ENCODE data around the gene CCDC61.

The CCDC61 gene

DNA sequence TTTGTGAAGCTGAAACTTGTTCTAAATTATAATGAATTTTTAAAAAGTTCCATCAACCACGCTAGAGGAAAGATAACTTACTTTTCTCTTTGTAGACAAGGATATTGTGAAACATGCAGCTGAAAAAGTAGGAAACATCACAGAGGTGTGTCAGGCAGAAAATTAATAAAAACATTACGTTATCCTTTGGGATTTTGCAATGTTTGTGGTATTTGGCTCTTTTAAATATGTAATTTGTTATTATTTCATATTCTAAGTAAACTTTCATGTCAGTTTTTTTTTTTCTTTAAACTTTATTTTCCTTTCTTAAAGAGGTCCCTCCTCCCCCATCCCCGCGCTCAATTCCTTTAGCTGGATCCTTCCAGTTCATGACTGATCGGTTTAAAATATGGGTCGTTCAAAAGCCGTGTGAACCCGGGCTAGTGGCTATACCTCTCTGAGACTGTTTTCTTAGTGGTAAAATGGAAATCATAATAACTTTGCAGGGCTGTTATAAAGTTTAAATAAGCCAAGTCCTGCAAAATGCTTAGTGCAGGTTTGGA is 740 bp upstream of the CCDC61 start:
- Mint-ChIP-seq H3K27ac (no peak overlapping the region), H3K36me3 (no peaks in the 10 kb centered on the region), H3K27me3 (peaks cover 24% of the 10 kb centered on the region), H3K4me1 (peaks cover 14% of the 10 kb centered on the region), H3K4me3 (no peak overlapping the region), H3K9me3 (no peaks in the 10 kb centered on the region)
- CTCF ChIA-PET: interaction anchor here (1.0 to 1.8 kb wide), 3 partner anchors 15 to 225 kb away, joined by 3 to 7 read pairs (median 3); partner anchors contain the start of gene SIX5
- no peak for DNase-seq

GRCh38 chr19:45995715-45996385 is 583 bp downstream of the CCDC61 start:
- no peaks in the 10 kb centered on the region for H3K9me3 Mint-ChIP-seq
- CTCF ChIA-PET: interaction anchor here (0.6 to 1.8 kb wide), 4 partner anchors 11 to 227 kb away, joined by 3 to 7 read pairs (median 3); partner anchors contain the start of gene SIX5
- DNase-seq: no peak
- H3K4me1 Mint-ChIP-seq: peaks cover 27% of the 10 kb centered on the region
- no peak overlapping the region for H3K27ac Mint-ChIP-seq
- no peaks in the 10 kb centered on the region for H3K36me3 Mint-ChIP-seq
- no peak overlapping the region for H3K4me3 Mint-ChIP-seq
- H3K27me3 Mint-ChIP-seq: peaks cover 24% of the 10 kb centered on the region

DNA sequence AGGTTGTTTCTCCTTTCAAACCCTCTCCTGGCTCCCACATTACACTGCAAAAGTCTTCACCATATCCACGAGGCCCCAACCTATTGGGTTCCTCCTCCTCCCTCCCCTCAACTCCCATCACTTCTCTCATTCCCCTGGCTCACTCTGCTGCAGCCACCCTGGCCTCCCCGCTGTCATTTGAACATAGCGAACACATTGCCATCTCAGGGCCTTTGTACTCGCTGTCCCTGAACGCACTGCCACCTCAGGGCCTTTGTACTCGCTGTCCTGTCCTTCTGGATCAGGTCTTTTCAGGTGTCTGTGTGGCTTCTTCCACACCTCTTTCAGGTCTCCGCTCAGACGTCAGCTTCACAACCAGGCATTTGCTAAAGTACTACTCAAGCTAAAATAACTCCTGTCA is 1.7 kb downstream of the CCDC61 start:
- H3K9me3 Mint-ChIP-seq: no peaks in the 10 kb centered on the region
- peaks cover 17% of the 10 kb centered on the region for H3K27me3 Mint-ChIP-seq
- CTCF ChIA-PET: no interaction called here
- H3K36me3 Mint-ChIP-seq: no peaks in the 10 kb centered on the region
- H3K4me1 Mint-ChIP-seq: peaks cover 35% of the 10 kb centered on the region
- H3K4me3 Mint-ChIP-seq: peak overlapping the region; percentile 3
- no peak overlapping the region for H3K27ac Mint-ChIP-seq
- DNase-seq: no peak

GRCh38 chr19:45998834-45999233 is 3.6 kb downstream of the CCDC61 start:
- no peak overlapping the region for H3K4me3 Mint-ChIP-seq
- H3K27me3 Mint-ChIP-seq: peaks cover 17% of the 10 kb centered on the region
- no peak overlapping the region for H3K27ac Mint-ChIP-seq
- CTCF ChIA-PET: interaction anchor here (1.4 kb wide), 1 partner anchor 12 kb away, joined by 4 read pairs; no protein-coding TSS in a partner anchor
- peaks cover 35% of the 10 kb centered on the region for H3K4me1 Mint-ChIP-seq
- DNase-seq: no peak
- H3K36me3 Mint-ChIP-seq: no peaks in the 10 kb centered on the region
- no peaks in the 10 kb centered on the region for H3K9me3 Mint-ChIP-seq

DNA sequence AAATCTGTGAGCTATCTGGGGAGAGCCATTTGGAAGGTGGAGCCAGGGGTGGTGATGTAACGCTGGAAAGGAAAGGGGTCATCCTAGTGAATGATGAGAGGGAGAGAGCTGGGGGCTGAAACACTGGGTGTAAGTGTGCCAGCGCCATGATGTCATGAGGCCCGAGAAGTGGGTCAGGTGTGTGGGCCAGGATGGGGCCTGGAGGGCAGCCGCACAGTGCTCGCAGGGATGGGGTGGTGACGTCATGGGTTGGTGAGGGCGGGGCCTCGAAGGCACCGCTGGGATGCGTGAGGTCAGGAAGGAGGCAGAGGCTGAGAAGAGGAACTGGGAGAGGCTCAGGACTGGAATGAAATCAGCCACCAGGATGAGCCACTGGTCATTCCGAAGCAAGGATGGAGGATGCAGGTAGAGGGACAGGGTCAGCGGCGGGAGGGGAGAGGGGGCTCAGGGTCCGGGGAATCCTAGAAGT is 4.4 kb downstream of the CCDC61 start:
- CTCF ChIA-PET: no interaction called here
- no peaks in the 10 kb centered on the region for H3K9me3 Mint-ChIP-seq
- peak; percentile 37 for DNase-seq
- H3K27me3 Mint-ChIP-seq: peaks cover 17% of the 10 kb centered on the region
- no peak overlapping the region for H3K27ac Mint-ChIP-seq
- peaks cover 33% of the 10 kb centered on the region for H3K4me1 Mint-ChIP-seq
- peak overlapping the region; percentile 5 for H3K4me3 Mint-ChIP-seq
- no peaks in the 10 kb centered on the region for H3K36me3 Mint-ChIP-seq

GRCh38 chr19:46000491-46001246 is 5.4 kb downstream of the CCDC61 start:
- Mint-ChIP-seq H3K4me1 (peaks cover 33% of the 10 kb centered on the region), H3K27me3 (peaks cover 17% of the 10 kb centered on the region), H3K4me3 (peak overlapping the region; percentile 70), H3K9me3 (no peaks in the 10 kb centered on the region), H3K36me3 (no peaks in the 10 kb centered on the region), H3K27ac (no peak overlapping the region)
- DNase-seq: peak; percentile 86
- CTCF ChIA-PET: no interaction called here

DNA sequence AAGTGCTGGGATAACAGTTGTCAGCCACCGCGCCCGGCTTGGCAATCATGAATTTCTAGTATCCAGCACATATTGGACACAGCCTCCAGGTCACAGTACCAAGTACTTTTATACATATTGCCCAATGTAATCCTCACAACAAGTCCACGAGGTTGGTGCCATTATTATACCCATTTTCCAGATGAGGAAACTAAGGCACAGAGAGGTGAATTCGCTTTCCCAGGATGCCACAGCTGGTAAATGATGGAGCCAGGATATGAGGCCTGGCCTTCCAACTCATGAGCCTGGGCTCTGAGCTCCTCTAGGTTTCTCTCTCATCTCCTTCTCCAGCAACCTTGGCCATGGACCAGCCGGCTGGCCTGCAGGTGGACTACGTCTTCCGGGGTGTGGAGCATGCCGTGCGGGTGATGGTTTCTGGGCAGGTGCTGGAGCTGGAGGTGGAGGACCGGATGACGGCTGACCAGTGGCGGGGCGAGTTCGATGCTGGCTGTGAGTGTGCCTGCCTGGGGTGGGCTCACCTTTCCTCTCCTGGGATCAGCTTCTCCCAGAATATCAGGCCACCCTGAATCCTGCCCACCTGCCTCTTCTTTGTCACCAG is 7.5 kb downstream of the CCDC61 start:
- H3K36me3 Mint-ChIP-seq: peaks cover 4% of the 10 kb centered on the region
- no peak for DNase-seq
- H3K9me3 Mint-ChIP-seq: no peaks in the 10 kb centered on the region
- no peak overlapping the region for H3K4me3 Mint-ChIP-seq
- no peak overlapping the region for H3K27ac Mint-ChIP-seq
- CTCF ChIA-PET: no interaction called here
- H3K4me1 Mint-ChIP-seq: peaks cover 33% of the 10 kb centered on the region
- H3K27me3 Mint-ChIP-seq: peaks cover 17% of the 10 kb centered on the region

DNA sequence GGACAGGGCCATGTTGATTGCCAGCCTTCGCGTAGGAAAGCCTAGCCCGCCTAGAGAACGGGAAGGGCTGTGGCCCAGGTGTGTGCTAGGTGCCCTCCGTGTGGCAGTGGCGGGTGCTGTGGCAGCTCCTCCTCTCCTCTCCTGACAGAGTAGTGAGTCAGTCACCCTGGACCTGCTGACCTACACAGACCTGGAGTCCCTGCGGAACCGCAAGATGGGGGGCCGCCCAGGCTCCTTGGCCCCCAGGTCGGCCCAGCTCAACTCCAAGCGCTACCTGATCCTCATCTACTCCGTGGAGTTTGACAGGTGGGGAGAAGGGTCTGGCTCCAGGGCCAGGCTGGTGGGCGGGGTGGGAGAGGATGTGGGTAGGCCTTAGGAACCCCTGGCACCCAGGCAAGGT is 11.1 kb downstream of the CCDC61 start:
- Mint-ChIP-seq H3K27ac (no peak overlapping the region), H3K4me3 (no peak overlapping the region), H3K9me3 (no peaks in the 10 kb centered on the region), H3K4me1 (peaks cover 3% of the 10 kb centered on the region), H3K36me3 (peaks cover 9% of the 10 kb centered on the region), H3K27me3 (peaks cover 3% of the 10 kb centered on the region)
- DNase-seq: no peak
- CTCF ChIA-PET: interaction anchor here (0.6 to 1.4 kb wide), 3 partner anchors 11 to 143 kb away, joined by 3 to 4 read pairs (median 3); partner anchors contain the start of genes CCDC61 and MYPOP

DNA sequence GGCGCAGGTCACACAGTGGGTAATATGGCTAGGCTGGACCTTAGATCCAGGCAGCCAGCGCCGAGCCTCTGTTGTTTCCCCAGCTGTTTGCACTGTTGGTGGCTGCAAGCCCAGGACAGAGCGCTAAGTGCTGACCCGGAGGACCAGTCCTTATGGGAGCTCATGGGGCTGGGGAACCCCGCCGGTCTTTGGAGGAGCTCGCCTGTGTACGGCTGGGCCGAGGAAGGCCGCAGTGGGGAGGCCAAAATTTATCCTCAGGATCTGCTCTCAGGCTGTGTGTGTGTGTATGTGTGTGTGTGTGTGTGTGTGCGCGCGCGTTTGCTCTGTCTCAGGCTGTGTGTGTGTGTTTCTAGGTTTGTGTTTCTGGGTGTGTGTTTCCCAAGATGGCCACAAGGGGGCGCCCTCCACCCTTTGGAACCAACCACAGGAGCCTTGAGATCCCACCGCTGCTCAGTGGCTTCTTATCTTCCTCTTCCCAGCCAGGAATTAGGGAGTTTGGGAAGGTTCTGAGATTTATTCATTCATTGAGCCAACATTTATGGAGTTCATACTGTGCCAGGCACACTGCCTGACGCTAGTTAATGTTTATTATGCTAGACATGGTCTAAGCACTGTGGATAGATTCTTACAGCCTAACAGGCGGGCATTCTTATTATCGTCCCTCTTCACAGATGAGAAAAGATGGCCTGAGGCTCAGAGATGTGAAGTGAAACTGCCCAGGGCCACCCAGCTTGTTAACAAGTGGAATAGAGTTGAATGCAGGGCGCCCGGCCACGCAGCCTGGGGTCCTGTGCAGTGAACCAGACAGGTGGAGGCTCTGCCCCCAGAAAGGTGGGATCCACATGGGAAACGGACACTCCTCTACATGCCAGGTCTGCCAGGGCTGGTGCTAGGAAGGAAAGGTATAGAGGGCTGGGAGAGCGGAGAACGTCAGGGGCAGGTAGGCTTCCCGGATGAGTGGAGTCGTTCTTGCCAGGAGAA is 14.6 kb downstream of the CCDC61 start:
- Mint-ChIP-seq H3K4me1 (peaks cover 6% of the 10 kb centered on the region), H3K9me3 (no peaks in the 10 kb centered on the region), H3K27ac (no peak overlapping the region), H3K36me3 (peaks cover 18% of the 10 kb centered on the region), H3K27me3 (peaks cover 9% of the 10 kb centered on the region), H3K4me3 (no peak overlapping the region)
- DNase-seq: peak; percentile 78
- CTCF ChIA-PET: interaction anchor here (0.7 to 1.7 kb wide), 7 partner anchors 15 to 600 kb away, joined by 3 to 7 read pairs (median 4); partner anchors contain the start of genes CCDC61, IRF2BP1 and SIX5

DNA sequence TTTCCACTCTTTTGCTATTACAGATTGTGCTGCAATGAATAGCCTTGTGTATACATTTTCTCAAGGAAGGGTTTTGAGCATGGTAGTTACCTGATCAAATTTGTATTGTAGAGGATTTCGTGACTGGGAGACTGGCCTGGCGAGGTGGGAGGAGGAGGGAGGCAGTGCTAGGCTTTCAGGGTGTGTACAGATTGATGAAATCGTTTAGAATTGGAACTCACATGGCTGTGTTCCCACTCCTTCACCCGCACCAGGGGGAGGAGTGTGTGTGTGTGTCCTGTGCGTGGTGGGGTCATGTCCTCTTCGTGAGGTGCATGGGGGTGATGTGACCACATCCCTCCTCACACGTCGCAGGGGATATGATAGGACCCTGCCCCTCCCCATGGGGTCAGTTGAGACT is 19.3 kb downstream of the CCDC61 start:
- peak overlapping the region; percentile 49 for H3K4me3 Mint-ChIP-seq
- H3K36me3 Mint-ChIP-seq: peaks cover 17% of the 10 kb centered on the region
- no peak overlapping the region for H3K27ac Mint-ChIP-seq
- H3K4me1 Mint-ChIP-seq: peaks cover 18% of the 10 kb centered on the region
- peaks cover 26% of the 10 kb centered on the region for H3K27me3 Mint-ChIP-seq
- CTCF ChIA-PET: no interaction called here
- no peaks in the 10 kb centered on the region for H3K9me3 Mint-ChIP-seq
- DNase-seq: no peak

- H3K27ac Mint-ChIP-seq: no peak overlapping the region
- DNase-seq: peak; percentile 79
- CTCF ChIA-PET: no interaction called here
- H3K9me3 Mint-ChIP-seq: no peaks in the 10 kb centered on the region
- peaks cover 18% of the 10 kb centered on the region for H3K4me1 Mint-ChIP-seq
- peaks cover 26% of the 10 kb centered on the region for H3K27me3 Mint-ChIP-seq
- peak overlapping the region; percentile 66 for H3K4me3 Mint-ChIP-seq
- peaks cover 14% of the 10 kb centered on the region for H3K36me3 Mint-ChIP-seq
Measured at GRCh38 chr19:46014941-46015686, 19.8 kb downstream of the CCDC61 start.

- Mint-ChIP-seq H3K4me3 (peak overlapping the region; percentile 79), H3K27ac (peak overlapping the region; percentile 81), H3K9me3 (no peaks in the 10 kb centered on the region), H3K27me3 (peaks cover 25% of the 10 kb centered on the region), H3K36me3 (peaks cover 12% of the 10 kb centered on the region), H3K4me1 (peaks cover 18% of the 10 kb centered on the region)
- DNase-seq: peak; percentile 67
- CTCF ChIA-PET: interaction anchor here (0.8 to 2.0 kb wide), 2 partner anchors 11 to 245 kb away, joined by 4 to 11 read pairs; no protein-coding TSS in a partner anchor
Measured at GRCh38 chr19:46015687-46016425, 20.6 kb downstream of the CCDC61 start.
